Muscle layer of colon (tissue), 2 donors: Measurements from ENCODE around the gene TRPV6.

Experiments
- H3K27ac ChIP-seq: one replicate; pipeline ENCODE4 v1.7.0; 2013; ENCODE audit warnings: low read depth, mild to moderate bottlenecking, low read length, moderate library complexity
- H3K27me3 ChIP-seq, 2 donors: one replicate each; pipeline ENCODE4 v1.7.0; 2013; ENCODE audit warnings: low read length in 2 of 2, mild to moderate bottlenecking in 2 of 2; ENCODE audit not compliant: insufficient read depth in 2 of 2, control insufficient read depth in 1 of 2
- H3K36me3 ChIP-seq: one replicate; pipeline ENCODE4 v1.7.0; 2013; ENCODE audit warnings: mild to moderate bottlenecking, low read length; ENCODE audit not compliant: insufficient read depth
- H3K4me1 ChIP-seq: one replicate; pipeline ENCODE4 v1.7.0; 2013; ENCODE audit warnings: mild to moderate bottlenecking, low read length; ENCODE audit not compliant: insufficient read depth
- H3K4me3 ChIP-seq, 2 donors: one replicate each; pipeline ENCODE4 v1.7.0; 2013; ENCODE audit warnings: low read length in 2 of 2, low read depth in 1 of 2, mild to moderate bottlenecking in 1 of 2, moderate library complexity in 1 of 2
- H3K9ac ChIP-seq: one replicate; pipeline ENCODE4 v1.7.0; 2013; ENCODE audit warnings: low read length
- H3K9me3 ChIP-seq: one replicate; pipeline ENCODE4 v1.7.0; 2013; ENCODE audit warnings: mild to moderate bottlenecking, low read length
- donor health status: abdominal sarcoma.
- donor health status: Adenocarcinoma of cecum.

The TRPV6 gene

DNA sequence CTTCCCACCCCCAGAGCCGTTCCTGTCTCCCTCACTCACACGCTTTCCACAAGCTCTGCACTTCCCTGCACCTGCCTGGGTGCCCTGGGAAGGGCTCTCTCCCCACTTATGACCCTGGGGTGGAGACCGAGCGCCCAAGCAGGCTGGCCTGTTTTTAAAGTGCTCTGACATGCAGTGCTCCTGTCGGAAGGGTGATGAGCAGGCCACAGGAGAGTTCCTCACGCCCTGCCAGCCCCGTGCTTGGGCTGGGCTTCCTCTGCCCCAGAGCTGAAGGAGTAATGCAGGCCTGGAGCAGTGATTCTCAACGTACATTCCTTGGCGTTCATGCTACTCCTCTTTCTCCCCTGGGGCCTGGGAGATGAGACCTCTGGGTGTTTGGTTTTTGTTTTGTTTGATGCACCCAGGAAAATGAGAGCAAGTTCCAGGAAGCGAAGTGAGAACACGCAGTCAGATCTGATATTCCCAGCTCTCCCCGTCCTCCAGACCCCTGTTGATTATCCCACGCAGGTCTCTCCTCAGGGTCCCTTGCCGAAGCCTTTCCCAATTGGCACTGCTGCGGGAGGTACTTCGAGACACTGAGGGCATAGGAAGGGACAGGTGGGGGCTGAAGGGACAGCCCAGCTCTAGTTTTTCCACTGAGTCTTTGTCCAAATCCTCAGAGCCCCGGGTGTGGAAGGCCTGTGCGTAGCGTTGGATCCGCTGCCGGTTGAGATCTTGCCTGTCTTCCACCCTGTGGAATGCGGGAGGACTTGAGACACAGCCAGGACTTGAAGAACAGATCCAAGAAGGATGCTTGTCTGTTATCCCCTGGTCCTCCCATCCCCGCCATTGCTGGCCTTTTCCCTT, 14.1 kb downstream of the TRPV6 start:
- Histone ChIP-seq H3K27me3 (no peaks in the 10 kb centered on the region), H3K4me3 (no peak overlapping the region), H3K27ac (no peak overlapping the region), H3K9me3 (no peaks in the 10 kb centered on the region), H3K9ac (no peak overlapping the region), H3K36me3 (no peaks in the 10 kb centered on the region), H3K4me1 (no peaks in the 10 kb centered on the region)

DNA sequence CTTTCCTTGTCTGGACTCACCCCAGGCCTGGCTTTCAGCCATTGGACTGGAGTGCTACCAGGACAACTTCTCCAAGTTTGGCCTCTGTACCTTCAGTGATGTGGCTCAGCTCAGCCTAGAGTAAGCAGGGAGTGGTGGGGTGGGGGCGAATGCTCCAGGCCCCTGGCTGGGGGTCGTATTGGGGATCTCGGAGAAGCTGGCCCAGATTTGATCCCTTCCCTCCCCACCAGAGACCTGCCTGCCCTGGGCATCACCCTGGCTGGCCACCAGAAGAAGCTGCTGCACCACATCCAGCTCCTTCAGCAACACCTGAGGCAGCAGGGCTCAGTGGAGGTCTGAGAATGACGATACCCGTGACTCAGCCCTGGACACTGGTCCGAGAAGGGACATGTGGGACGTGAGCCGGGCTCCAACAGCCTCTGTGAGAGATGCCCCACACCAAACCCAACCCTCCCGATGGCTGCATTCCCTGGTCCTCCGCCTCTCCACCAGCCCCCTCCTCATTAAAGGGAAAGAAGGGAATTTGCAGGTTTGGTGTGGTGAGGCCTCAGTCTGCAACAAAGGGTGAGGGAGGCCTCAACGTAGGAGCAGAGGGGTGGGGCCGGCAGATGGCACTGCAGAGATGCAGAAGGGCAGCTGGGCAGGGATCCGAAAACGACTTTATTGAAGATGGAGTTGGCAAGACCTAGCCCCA, 14.8 kb downstream of the TRPV6 start:
- Histone ChIP-seq H3K27me3 (no peaks in the 10 kb centered on the region), H3K9me3 (no peaks in the 10 kb centered on the region), H3K4me3 (no peak overlapping the region), H3K36me3 (no peaks in the 10 kb centered on the region), H3K9ac (no peak overlapping the region), H3K4me1 (no peaks in the 10 kb centered on the region), H3K27ac (no peak overlapping the region)

- Histone ChIP-seq H3K4me3 (no peak overlapping the region), H3K9me3 (no peaks in the 10 kb centered on the region), H3K27ac (no peak overlapping the region), H3K36me3 (no peaks in the 10 kb centered on the region), H3K9ac (no peak overlapping the region), H3K4me1 (no peaks in the 10 kb centered on the region), H3K27me3 (no peaks in the 10 kb centered on the region)
These were observed 15.4 kb downstream of the TRPV6 start for GRCh38 chr7:142870147-142870559.

DNA sequence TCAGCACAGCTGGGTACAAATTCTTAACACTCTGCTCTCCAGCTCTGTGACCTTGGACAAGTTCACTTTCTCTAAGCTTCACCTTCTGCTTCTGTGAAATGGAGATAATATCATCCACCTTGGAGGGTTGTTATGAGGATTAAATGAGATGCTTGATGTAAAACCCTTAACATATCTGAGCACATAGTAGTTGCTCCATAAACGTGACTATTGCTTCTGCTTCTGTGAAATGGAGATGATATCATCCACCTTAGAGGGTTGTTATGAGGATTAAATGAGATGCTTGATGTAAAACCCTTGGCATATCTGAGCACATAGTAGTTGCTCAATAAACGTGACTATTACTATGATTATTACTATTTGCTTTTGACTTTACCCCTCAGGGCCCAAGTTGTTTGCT, 16.1 kb downstream of the TRPV6 start:
- no peaks in the 10 kb centered on the region for H3K36me3 ChIP-seq
- H3K9me3 ChIP-seq = no peaks in the 10 kb centered on the region
- H3K27me3 ChIP-seq = no peaks in the 10 kb centered on the region
- no peaks in the 10 kb centered on the region for H3K4me1 ChIP-seq
- no peak overlapping the region for H3K4me3 ChIP-seq
- no peak overlapping the region for H3K27ac ChIP-seq
- no peak overlapping the region for H3K9ac ChIP-seq

GRCh38 chr7:142868986-142869415, 16.5 kb downstream of the TRPV6 start:
- Histone ChIP-seq H3K36me3 (no peaks in the 10 kb centered on the region), H3K27ac (no peak overlapping the region), H3K9ac (no peak overlapping the region), H3K4me3 (no peak overlapping the region), H3K9me3 (no peaks in the 10 kb centered on the region), H3K27me3 (no peaks in the 10 kb centered on the region), H3K4me1 (no peaks in the 10 kb centered on the region)

GRCh38 chr7:142868188-142868985, 17.2 kb downstream of the TRPV6 start:
- Histone ChIP-seq H3K36me3 (no peaks in the 10 kb centered on the region), H3K4me1 (no peaks in the 10 kb centered on the region), H3K27ac (no peak overlapping the region), H3K4me3 (no peak overlapping the region), H3K27me3 (no peaks in the 10 kb centered on the region), H3K9ac (no peak overlapping the region), H3K9me3 (no peaks in the 10 kb centered on the region)

- H3K36me3 ChIP-seq = no peaks in the 10 kb centered on the region
- no peak overlapping the region for H3K27ac ChIP-seq
- H3K27me3 ChIP-seq = no peaks in the 10 kb centered on the region
- no peak overlapping the region for H3K9ac ChIP-seq
- H3K4me3 ChIP-seq = no peak overlapping the region
- H3K4me1 ChIP-seq = no peaks in the 10 kb centered on the region
- H3K9me3 ChIP-seq = no peaks in the 10 kb centered on the region
These were observed 18.0 kb downstream of the TRPV6 start for GRCh38 chr7:142867398-142868187.

GRCh38 chr7:142867097-142867378, 18.5 kb downstream of the TRPV6 start:
- Histone ChIP-seq H3K4me1 (no peaks in the 10 kb centered on the region), H3K36me3 (no peaks in the 10 kb centered on the region), H3K27ac (no peak overlapping the region), H3K9me3 (no peaks in the 10 kb centered on the region), H3K27me3 (no peaks in the 10 kb centered on the region), H3K9ac (no peak overlapping the region), H3K4me3 (no peak overlapping the region)

DNA sequence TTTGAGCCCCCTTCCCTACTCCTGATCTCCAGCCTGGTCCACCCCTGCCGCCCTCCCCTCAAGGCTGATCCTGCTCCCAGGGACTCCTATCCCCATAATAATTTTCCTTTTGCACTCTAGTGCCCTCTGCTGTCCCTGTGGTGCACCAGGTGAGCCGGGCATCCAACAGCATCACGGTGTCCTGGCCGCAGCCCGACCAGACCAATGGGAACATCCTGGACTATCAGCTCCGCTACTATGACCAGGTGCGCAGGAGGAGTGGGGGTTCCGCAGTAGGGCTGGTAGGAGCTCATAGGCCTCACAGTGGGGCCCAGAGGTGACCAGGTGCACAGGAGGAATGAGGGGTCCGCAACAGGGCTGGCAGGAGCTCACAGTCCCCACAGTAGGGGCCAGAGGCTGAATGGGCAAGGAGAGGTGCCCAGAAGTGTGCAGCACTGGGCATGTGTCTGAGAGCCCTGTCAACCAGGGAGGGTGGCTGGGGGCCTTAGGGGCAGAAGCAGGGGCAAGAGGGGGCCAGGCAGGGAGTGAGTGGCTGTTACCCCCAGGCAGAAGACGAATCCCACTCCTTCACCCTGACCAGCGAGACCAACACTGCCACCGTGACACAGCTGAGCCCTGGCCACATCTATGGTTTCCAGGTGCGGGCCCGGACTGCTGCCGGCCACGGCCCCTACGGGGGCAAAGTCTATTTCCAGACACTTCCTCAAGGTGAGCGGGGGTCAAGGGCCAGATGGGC, 19.0 kb downstream of the TRPV6 start:
- no peak overlapping the region for H3K4me3 ChIP-seq
- H3K9ac ChIP-seq = no peak overlapping the region
- H3K9me3 ChIP-seq = no peaks in the 10 kb centered on the region
- no peaks in the 10 kb centered on the region for H3K36me3 ChIP-seq
- H3K4me1 ChIP-seq = no peaks in the 10 kb centered on the region
- H3K27me3 ChIP-seq = no peaks in the 10 kb centered on the region
- no peak overlapping the region for H3K27ac ChIP-seq

GRCh38 chr7:142865766-142866165, 19.8 kb downstream of the TRPV6 start:
- H3K9me3 ChIP-seq = no peaks in the 10 kb centered on the region
- no peak overlapping the region for H3K27ac ChIP-seq
- no peak overlapping the region for H3K4me3 ChIP-seq
- no peaks in the 10 kb centered on the region for H3K27me3 ChIP-seq
- no peaks in the 10 kb centered on the region for H3K4me1 ChIP-seq
- H3K9ac ChIP-seq = no peak overlapping the region
- no peaks in the 10 kb centered on the region for H3K36me3 ChIP-seq
